ENCODE results near the gene SLC35B3. TPM values are rescaled to one million over a fixed set of nuclear protein-coding genes. Genes with fewer than 3 reads are reported as not detected.

The SLC35B3 gene
- total RNA-seq, 1 experiment from 2014 or later = 16.7 TPM

- DNase-seq (ENCODE audit: low read depth, low spot score) (no peak), ATAC-seq (no peak)
- no peak overlapping the region for H3K27ac ChIP-seq (ENCODE audit: low read length)
- H3K27me3 ChIP-seq (ENCODE audit: control insufficient read depth, insufficient read depth, low read length) = no peaks in the 10 kb centered on the region
- in situ Hi-C loops (cut with HindIII; ENCODE audit: low pct_unique_long_range_greater_than_20kb, low sequenced_read_pairs) (no loop called here), intact Hi-C loops (cut with micrococcal nuclease; ENCODE audit: unreplicated experiment) (no loop called here)
- POLR2A ChIA-PET = no interaction called here
- no TSS peak for BruUV-seq (replicated peaks)
- peaks cover 5% of the 10 kb centered on the region; the same call in 1 of the 2 replicates for H3K36me3 ChIP-seq (ENCODE audit: control insufficient read depth, insufficient read depth, low read length)
- TF ChIP-seq CTCF (IDR thresholded peaks at IDR 0.05) (no peak), POLR2AphosphoS5 (IDR thresholded peaks at IDR 0.05; ENCODE audit: low read depth, low read length) (no peak), TCF7L2 (IDR thresholded peaks at IDR 0.05; ENCODE audit: low read depth, low read length) (no peak), SIN3A (IDR thresholded peaks at IDR 0.05; ENCODE audit: borderline replicate concordance, insufficient read depth, low read depth, low read length) (no peak), REST (IDR thresholded peaks at IDR 0.05; ENCODE audit: insufficient read depth in 1 of 2, low read depth in 2 of 2, low read length in 1 of 2) (no peak)
- CTCF ChIA-PET = no interaction called here
- H3K4me3 ChIP-seq (ENCODE audit: low read depth in 2 of 2, low read length in 2 of 2) = no peak overlapping the region
- H3K9me3 ChIP-seq (ENCODE audit: control insufficient read depth, insufficient read depth, low read depth, low read length) = no peaks in the 10 kb centered on the region
- peaks cover 9% of the 10 kb centered on the region for H3K4me1 ChIP-seq (ENCODE audit: control insufficient read depth, insufficient read depth, low read length)
Observed at GRCh38 chr6:8439601-8440268, 4.4 kb upstream of the SLC35B3 start.

GRCh38 chr6:8437813-8438212 is 2.5 kb upstream of the SLC35B3 start:
- Histone ChIP-seq H3K27ac (ENCODE audit: low read length) (no peak overlapping the region), H3K4me1 (ENCODE audit: control insufficient read depth, insufficient read depth, low read length) (peaks cover 20% of the 10 kb centered on the region), H3K27me3 (ENCODE audit: control insufficient read depth, insufficient read depth, low read length) (no peaks in the 10 kb centered on the region), H3K9me3 (ENCODE audit: control insufficient read depth, insufficient read depth, low read depth, low read length) (no peaks in the 10 kb centered on the region), H3K36me3 (ENCODE audit: control insufficient read depth, insufficient read depth, low read length) (peaks cover 5% of the 10 kb centered on the region; the same call in 1 of the 2 replicates), H3K4me3 (ENCODE audit: low read depth in 2 of 2, low read length in 2 of 2) (no peak overlapping the region)
- DNase-seq (ENCODE audit: low read depth, low spot score) (no peak), ATAC-seq (no peak)
- BruUV-seq (replicated peaks) = no TSS peak
- CTCF ChIA-PET = no interaction called here
- POLR2A ChIA-PET = no interaction called here
- intact Hi-C loops (cut with micrococcal nuclease; ENCODE audit: unreplicated experiment) (no loop called here), in situ Hi-C loops (cut with HindIII; ENCODE audit: low pct_unique_long_range_greater_than_20kb, low sequenced_read_pairs) (no loop called here)
- no peak for TF ChIP-seq REST (IDR thresholded peaks at IDR 0.05; ENCODE audit: insufficient read depth in 1 of 2, low read depth in 2 of 2, low read length in 1 of 2)
